Measurements from ENCODE around the gene NR6A1. TPM values are rescaled to one million over a fixed set of nuclear protein-coding genes. Genes with fewer than 3 reads are reported as not detected.

NR6A1 gene
- total RNA-seq, 1 experiment from 2014 or later, result 0.91 TPM

DNA sequence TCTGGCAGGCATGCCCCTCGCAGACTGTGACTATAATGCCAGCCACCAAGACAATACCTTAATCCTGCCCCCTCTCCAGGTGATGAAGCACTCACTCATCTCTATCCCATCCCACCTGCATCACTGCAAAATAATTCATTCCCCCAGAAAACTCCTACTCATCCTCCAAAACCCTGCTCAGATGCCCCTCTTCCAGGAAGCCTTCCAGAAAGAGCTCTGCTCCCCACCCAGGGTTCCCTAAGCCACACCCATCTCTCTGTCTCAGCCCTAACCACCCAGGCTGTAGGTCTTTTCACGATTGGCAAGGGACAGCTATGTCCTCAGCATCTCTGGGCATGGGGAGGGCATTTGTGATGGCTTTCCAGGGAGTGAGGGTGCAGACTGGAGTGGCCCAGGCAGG lies 281.1 kb downstream of the NR6A1 start:
- Mint-ChIP-seq H3K9me3 (ENCODE audit: unreplicated experiment) (no peaks in the 10 kb centered on the region), H3K27me3 (ENCODE audit: insufficient read depth, unreplicated experiment) (peaks cover 55% of the 10 kb centered on the region), H3K4me1 (ENCODE audit: insufficient read depth, unreplicated experiment) (peaks cover 5% of the 10 kb centered on the region), H3K4me3 (ENCODE audit: unreplicated experiment) (no peak overlapping the region), H3K27ac (ENCODE audit: low read depth, unreplicated experiment) (no peak overlapping the region), H3K36me3 (ENCODE audit: insufficient read depth, unreplicated experiment) (no peaks in the 10 kb centered on the region)
- TF ChIP-seq, protein P1, sequence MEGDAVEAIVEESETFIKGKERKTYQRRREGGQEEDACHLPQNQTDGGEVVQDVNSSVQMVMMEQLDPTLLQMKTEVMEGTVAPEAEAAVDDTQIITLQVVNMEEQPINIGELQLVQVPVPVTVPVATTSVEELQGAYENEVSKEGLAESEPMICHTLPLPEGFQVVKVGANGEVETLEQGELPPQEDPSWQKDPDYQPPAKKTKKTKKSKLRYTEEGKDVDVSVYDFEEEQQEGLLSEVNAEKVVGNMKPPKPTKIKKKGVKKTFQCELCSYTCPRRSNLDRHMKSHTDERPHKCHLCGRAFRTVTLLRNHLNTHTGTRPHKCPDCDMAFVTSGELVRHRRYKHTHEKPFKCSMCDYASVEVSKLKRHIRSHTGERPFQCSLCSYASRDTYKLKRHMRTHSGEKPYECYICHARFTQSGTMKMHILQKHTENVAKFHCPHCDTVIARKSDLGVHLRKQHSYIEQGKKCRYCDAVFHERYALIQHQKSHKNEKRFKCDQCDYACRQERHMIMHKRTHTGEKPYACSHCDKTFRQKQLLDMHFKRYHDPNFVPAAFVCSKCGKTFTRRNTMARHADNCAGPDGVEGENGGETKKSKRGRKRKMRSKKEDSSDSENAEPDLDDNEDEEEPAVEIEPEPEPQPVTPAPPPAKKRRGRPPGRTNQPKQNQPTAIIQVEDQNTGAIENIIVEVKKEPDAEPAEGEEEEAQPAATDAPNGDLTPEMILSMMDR (IDR thresholded peaks at IDR 0.05; ENCODE audit: unreplicated experiment), result no peak
- ChIA-PET CTCF (interaction anchor here (0.9 kb wide), 1 partner anchor 61 kb away, joined by 3 read pairs; no protein-coding TSS in a partner anchor), POLR2A (no interaction called here)
- intact Hi-C loops (cut with micrococcal nuclease), result no loop called here
- BruUV-seq (replicated peaks), result no TSS peak
- no peak for DNase-seq (ENCODE audit: unreplicated experiment)

DNA sequence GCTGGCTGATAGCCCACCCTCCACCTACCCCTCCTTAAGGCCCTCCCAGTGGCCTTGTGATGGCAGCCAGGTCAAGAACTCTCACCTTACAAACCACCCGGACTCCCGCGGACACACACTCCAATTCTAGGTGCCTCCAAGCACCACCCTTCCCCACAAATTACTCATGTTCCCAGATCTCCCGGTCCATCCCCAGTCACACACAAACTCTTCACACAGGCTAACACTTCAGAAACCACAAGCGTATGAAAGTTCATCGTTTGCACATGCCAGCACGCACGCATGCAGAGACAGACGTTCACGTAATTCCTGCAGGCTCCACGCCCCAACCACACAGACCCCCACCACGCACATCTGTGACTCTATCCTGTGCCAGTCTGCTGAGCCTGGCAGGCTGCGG lies 281.9 kb downstream of the NR6A1 start:
- Mint-ChIP-seq H3K36me3 (ENCODE audit: insufficient read depth, unreplicated experiment) (no peaks in the 10 kb centered on the region), H3K9me3 (ENCODE audit: unreplicated experiment) (no peaks in the 10 kb centered on the region), H3K4me3 (ENCODE audit: unreplicated experiment) (no peak overlapping the region), H3K4me1 (ENCODE audit: insufficient read depth, unreplicated experiment) (peaks cover 5% of the 10 kb centered on the region), H3K27me3 (ENCODE audit: insufficient read depth, unreplicated experiment) (peaks cover 56% of the 10 kb centered on the region), H3K27ac (ENCODE audit: low read depth, unreplicated experiment) (no peak overlapping the region)
- POLR2A ChIA-PET, result no interaction called here
- TF ChIP-seq, protein P1 (IDR thresholded peaks at IDR 0.05; ENCODE audit: unreplicated experiment), result no peak
- intact Hi-C loops (cut with micrococcal nuclease), result no loop called here
- CTCF ChIA-PET, result no interaction called here
- DNase-seq (ENCODE audit: unreplicated experiment), result no peak
- no TSS peak for BruUV-seq (replicated peaks)

DNA sequence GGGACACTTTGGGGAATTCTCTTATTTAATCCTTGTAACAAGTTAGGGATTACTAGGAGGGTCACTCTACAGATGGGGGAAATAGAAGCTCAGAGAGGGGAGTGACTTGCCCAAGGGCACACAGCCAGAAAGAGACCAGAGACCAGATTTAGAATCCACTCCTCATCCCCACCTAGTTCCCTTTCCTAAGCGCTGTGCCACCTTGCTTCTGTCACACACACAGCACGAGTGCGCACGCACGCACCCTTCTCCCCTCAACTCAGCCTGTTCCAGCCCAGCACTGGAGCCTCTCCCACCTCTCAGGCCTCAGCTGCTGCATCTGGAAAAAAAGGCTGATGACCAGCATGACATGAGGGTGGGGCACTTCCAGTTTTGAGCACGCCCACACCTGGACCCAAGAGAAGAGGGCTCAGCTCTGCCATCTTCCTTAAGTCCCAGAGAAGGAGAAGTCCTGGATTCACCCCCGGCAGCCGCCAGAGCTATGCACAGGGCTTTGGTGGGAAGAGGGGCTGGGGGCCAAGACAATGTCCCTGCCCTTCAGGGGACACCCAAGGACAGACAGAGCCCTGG lies 282.4 kb downstream of the NR6A1 start:
- ChIA-PET POLR2A (no interaction called here), CTCF (no interaction called here)
- DNase-seq (ENCODE audit: unreplicated experiment), result no peak
- TF ChIP-seq, protein P1 (IDR thresholded peaks at IDR 0.05; ENCODE audit: unreplicated experiment), result no peak
- H3K4me3 Mint-ChIP-seq (ENCODE audit: unreplicated experiment), result no peak overlapping the region
- peaks cover 5% of the 10 kb centered on the region for H3K4me1 Mint-ChIP-seq (ENCODE audit: insufficient read depth, unreplicated experiment)
- H3K27me3 Mint-ChIP-seq (ENCODE audit: insufficient read depth, unreplicated experiment), result peaks cover 56% of the 10 kb centered on the region
- H3K9me3 Mint-ChIP-seq (ENCODE audit: unreplicated experiment), result no peaks in the 10 kb centered on the region
- no peak overlapping the region for H3K27ac Mint-ChIP-seq (ENCODE audit: low read depth, unreplicated experiment)
- intact Hi-C loops (cut with micrococcal nuclease), result no loop called here
- no peaks in the 10 kb centered on the region for H3K36me3 Mint-ChIP-seq (ENCODE audit: insufficient read depth, unreplicated experiment)
- no TSS peak for BruUV-seq (replicated peaks)

DNA sequence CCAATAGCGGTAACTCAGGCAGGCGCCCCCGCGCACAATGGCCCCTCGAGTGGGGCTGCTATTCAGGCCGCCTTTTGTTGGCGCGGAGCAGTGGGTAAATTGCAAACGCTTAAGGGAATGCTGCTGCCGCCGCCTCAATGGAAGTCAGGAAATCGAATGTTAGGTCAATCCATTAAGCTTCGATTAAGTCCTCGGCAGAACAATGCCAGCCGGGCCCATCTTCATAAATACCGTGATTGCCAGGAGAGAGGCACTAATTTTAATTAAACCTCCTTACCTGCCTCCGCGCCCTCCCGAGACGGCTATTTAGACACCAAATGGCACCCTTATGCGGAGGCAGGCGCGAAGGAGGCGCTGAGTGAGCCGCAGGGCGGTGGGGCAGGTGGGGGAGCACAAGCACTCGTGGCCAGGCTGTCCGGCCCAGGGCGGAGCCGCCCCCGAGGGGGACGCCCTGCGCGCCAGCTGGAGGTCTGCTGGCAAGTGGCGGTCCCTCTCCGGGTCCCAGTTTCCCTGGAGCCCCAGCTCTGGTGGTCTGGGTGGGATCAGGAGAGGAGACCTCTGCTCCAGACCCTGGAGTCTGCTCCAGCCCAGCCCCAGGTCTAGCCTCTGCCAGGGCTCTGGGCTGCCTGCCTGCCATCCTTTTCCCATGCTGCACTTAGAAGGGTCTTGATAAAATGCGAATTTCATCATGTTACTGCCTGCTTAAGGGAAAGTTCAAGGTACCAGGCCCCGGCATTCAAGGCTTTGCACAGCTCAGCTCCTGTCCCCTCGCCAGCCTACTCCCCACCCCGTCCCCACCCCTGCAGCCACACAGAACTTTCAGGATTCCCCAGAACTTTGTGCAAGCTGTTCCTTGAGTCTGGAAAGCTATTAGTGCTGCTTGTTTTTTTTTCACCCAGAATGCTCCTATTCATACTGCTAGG lies 283.6 kb downstream of the NR6A1 start:
- intact Hi-C loops (cut with micrococcal nuclease), result no loop called here
- ChIA-PET POLR2A (no interaction called here), CTCF (interaction anchor here (0.6 to 1.0 kb wide), 2 partner anchors 64 to 189 kb away, joined by 3 to 4 read pairs; no protein-coding TSS in a partner anchor)
- TF ChIP-seq, protein P1 (IDR thresholded peaks at IDR 0.05; ENCODE audit: unreplicated experiment), result no peak
- Mint-ChIP-seq H3K36me3 (ENCODE audit: insufficient read depth, unreplicated experiment) (no peaks in the 10 kb centered on the region), H3K4me3 (ENCODE audit: unreplicated experiment) (no peak overlapping the region), H3K27ac (ENCODE audit: low read depth, unreplicated experiment) (no peak overlapping the region), H3K27me3 (ENCODE audit: insufficient read depth, unreplicated experiment) (peaks cover 56% of the 10 kb centered on the region), H3K9me3 (ENCODE audit: unreplicated experiment) (no peaks in the 10 kb centered on the region), H3K4me1 (ENCODE audit: insufficient read depth, unreplicated experiment) (peaks cover 5% of the 10 kb centered on the region)
- DNase-seq (ENCODE audit: unreplicated experiment), result no peak
- BruUV-seq (replicated peaks), result no TSS peak
